ENCODE results near the gene ARMC9.
"Not testable (repeated sequence)": the region's sequence is repeated elsewhere in the genome, so short reads cannot be mapped to it uniquely, and the experiment has no call there.

ARMC9 gene

DNA sequence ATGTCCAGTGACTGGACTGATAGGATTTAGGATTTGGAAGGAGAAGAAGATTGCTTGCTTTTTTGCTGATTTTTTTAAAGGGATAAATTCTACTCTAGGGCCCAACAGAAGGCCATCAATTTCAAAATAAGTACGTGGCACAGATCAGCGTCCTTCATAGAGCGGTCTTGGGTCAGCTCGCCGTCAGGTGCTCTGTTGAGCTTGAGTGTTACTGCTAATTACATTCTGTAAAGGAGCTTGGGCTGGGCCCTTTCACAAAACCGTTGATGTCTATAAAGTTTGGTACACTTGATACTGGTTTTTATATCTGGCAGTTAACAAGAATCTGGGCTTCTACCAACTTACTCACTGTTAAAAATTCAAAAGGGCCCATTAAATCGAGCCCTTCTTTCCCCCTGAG is 45.4 kb downstream of the ARMC9 start:
- no CpG with 5 or more reads among the region's 7 CpGs for WGBS (ENCODE audit: insufficient coverage, insufficient read length)
- H3K27ac ChIP-seq (ENCODE audit: low read length), result no peak overlapping the region

DNA sequence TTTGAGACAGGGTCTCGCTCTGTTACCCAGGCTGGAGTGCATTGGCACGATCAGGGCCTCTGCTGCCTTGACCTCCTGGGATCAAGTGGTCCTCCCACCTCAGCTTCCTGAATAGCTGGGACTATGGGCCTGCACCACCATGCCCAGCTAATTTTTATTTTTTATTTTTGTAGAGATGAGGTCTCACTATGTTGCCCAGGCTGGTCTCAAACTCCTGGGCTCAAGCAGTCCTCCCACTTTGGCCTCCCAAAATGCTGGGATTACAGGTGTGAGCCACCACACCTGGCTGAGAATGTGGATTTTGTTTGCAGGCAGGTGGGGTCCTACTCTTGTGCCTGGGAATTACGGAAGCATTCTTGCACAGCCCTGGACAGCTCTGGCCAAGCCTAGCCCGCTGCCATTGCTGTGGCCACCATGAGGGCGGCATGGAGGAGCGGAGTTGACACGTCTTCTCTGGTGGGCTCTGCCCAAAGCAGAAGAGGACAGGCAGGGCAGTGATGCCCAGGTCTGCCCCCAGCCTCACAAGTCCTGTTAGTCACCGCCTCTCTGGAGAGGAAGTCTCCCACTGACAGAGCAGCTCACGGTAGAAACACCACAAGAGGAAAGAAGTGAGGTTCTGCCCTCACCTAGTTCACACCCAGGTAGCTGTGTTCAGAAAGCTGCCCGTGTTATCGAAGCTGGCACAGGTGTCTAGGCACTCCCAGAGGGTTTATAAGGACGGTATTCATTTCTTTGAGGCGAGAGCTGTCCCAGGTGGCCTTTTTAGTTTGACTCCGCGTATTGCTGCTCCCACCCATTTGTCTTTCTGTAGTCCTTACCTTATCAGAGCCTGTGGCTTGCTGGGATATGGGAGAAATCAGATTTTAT is 46.2 kb downstream of the ARMC9 start:
- H3K36me3 ChIP-seq (ENCODE audit: control insufficient read depth, insufficient read depth, low read length), result 0 out of 2 replicates have a peak, but pooled peaks cover 2% of the 10 kb centered on the region
- H3K4me3 ChIP-seq (ENCODE audit: low read length), result no peak overlapping the region
- H3K27me3 ChIP-seq (ENCODE audit: control insufficient read depth, insufficient read depth, low read length), result no peaks in the 10 kb centered on the region
- H3K27ac ChIP-seq (ENCODE audit: low read length), result no peak overlapping the region
- DNase-seq (ENCODE audit: low read depth, low spot score), result no peak
- no peaks in the 10 kb centered on the region for H3K9me3 ChIP-seq (ENCODE audit: control insufficient read depth, insufficient read depth, low read length)
- WGBS (ENCODE audit: insufficient coverage, insufficient read length), result no CpG with 5 or more reads among the region's 15 CpGs
- 0 out of 2 replicates have a peak, but pooled peaks cover 1% of the 10 kb centered on the region for H3K4me1 ChIP-seq (ENCODE audit: control insufficient read depth, insufficient read depth, low read length)

More for the DNA sequence above, 45.4 kb downstream of the ARMC9 start:
- Histone ChIP-seq H3K9me3 (ENCODE audit: control insufficient read depth, insufficient read depth, low read length) (no peaks in the 10 kb centered on the region), H3K4me1 (ENCODE audit: control insufficient read depth, insufficient read depth, low read length) (0 out of 2 replicates have a peak, but pooled peaks cover 1% of the 10 kb centered on the region), H3K27me3 (ENCODE audit: control insufficient read depth, insufficient read depth, low read length) (no peaks in the 10 kb centered on the region), H3K4me3 (ENCODE audit: low read length) (no peak overlapping the region), H3K36me3 (ENCODE audit: control insufficient read depth, insufficient read depth, low read length) (0 out of 2 replicates have a peak, but pooled peaks cover 2% of the 10 kb centered on the region)
- DNase-seq (ENCODE audit: low read depth, low spot score), result no peak

DNA sequence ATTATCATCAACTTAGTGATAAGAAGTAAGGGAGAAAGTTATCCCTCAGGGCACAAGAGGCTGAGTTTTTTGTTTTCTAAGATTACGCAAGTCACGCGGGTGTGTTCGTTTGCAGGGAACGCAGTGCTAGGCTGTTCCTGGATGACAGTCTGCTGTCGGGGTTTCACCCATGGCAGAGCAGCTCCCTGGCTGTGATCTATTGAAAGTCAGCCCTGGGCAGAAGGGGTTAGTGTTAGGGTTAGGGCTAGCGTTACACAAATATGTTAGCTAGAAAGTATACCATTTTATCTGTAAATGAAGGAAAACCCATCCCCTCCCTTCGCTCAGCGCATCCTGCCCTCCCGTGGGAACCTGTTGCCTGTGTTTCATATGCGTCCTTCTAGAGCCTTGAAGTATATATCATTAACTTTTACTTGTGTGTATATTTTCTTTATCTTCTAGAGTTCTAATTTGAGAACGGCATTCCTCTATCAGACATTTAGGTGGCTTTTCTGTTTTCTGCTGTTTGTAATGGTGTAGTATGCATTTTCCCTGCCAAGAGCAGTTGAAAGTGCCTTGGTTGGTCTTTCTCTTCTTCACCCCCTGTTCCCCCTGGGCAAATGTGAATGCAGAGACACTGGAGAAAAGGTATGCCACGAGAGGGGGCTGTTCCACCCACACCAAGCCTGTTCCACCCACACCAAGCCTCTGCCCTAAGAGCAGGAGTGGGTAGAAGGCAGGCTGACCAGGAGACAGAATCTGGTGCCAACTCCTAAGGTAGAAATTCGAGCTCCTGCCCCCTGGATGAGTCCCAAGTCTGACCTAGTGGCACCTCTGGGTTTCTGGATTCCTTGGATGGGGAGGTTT is 47.0 kb downstream of the ARMC9 start:
- Histone ChIP-seq H3K27me3 (ENCODE audit: control insufficient read depth, insufficient read depth, low read length) (no peaks in the 10 kb centered on the region), H3K9me3 (ENCODE audit: control insufficient read depth, insufficient read depth, low read length) (no peaks in the 10 kb centered on the region), H3K36me3 (ENCODE audit: control insufficient read depth, insufficient read depth, low read length) (no peaks in the 10 kb centered on the region), H3K4me1 (ENCODE audit: control insufficient read depth, insufficient read depth, low read length) (0 out of 2 replicates have a peak, but pooled peaks cover 1% of the 10 kb centered on the region), H3K27ac (ENCODE audit: low read length) (no peak overlapping the region), H3K4me3 (ENCODE audit: low read length) (no peak overlapping the region)
- no CpG with 5 or more reads among the region's 14 CpGs for WGBS (ENCODE audit: insufficient coverage, insufficient read length)
- no peak for DNase-seq (ENCODE audit: low read depth, low spot score)

DNA sequence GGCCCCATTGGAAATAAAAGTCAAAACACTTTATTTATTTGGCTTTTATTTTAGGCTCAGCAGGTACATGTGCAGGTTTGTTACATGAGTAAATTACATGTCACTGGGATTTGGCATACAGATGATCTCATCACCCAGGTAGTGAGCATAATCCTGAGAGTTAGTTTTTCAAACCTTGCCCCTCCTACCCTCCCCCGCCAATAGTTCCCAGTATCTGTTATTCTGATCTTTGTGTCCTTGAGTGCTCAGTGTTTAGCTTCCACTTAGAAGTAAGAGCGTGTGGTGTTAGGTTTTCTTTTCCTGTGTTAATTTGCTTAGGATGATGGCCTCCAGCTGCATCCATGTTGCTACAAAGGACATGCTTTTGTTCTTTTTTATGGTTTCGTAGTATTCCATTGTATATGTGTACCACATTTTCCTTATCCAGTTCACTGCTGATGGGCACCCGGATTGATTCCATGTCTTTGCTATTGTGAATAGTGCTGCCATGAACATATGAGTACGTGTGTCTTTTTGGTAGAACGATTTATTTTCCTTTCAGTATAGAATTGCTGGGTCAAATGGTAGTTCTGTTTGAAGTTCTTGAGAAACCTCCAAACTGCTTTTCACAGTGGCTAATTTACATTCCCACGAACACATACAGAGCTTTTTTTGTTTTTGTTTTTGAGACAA is 47.9 kb downstream of the ARMC9 start:
- H3K36me3 ChIP-seq (ENCODE audit: control insufficient read depth, insufficient read depth, low read length), result no peaks in the 10 kb centered on the region
- no peak overlapping the region for H3K27ac ChIP-seq (ENCODE audit: low read length)
- no peak for DNase-seq (ENCODE audit: low read depth, low spot score)
- no peaks in the 10 kb centered on the region for H3K9me3 ChIP-seq (ENCODE audit: control insufficient read depth, insufficient read depth, low read length)
- H3K27me3 ChIP-seq (ENCODE audit: control insufficient read depth, insufficient read depth, low read length), result no peaks in the 10 kb centered on the region
- H3K4me1 ChIP-seq (ENCODE audit: control insufficient read depth, insufficient read depth, low read length), result 0 out of 2 replicates have a peak, but pooled peaks cover 1% of the 10 kb centered on the region
- no peak overlapping the region for H3K4me3 ChIP-seq (ENCODE audit: low read length)
- no CpG with 5 or more reads among the region's 7 CpGs for WGBS (ENCODE audit: insufficient coverage, insufficient read length)

DNA sequence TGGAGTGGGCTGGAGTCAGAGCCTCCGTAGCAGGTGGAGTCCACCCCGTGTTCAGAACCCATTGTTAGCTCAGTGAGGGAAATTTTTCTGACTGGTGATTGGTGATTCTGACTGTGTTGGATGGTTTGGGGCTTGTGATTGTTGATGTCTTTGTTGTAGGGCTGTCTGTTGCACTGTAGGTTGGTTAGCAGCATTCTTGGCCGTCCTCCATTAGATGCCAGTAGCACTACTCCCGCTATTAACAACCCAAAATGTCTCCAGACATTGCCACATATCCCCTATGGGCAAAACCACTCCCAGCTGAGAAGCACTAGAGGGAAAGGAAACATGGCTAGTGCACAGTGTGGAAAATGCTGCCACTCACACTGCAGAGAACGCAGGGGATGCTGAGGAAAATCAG is 51.7 kb downstream of the ARMC9 start:
- H3K9me3 ChIP-seq (ENCODE audit: control insufficient read depth, insufficient read depth, low read length), result no peaks in the 10 kb centered on the region
- H3K27me3 ChIP-seq (ENCODE audit: control insufficient read depth, insufficient read depth, low read length), result no peaks in the 10 kb centered on the region
- H3K4me1 ChIP-seq (ENCODE audit: control insufficient read depth, insufficient read depth, low read length), result 0 out of 2 replicates have a peak, but pooled peaks cover 1% of the 10 kb centered on the region
- no peak overlapping the region for H3K4me3 ChIP-seq (ENCODE audit: low read length)
- no peaks in the 10 kb centered on the region; the same call in 1 of the 2 replicates for H3K36me3 ChIP-seq (ENCODE audit: control insufficient read depth, insufficient read depth, low read length)
- H3K27ac ChIP-seq (ENCODE audit: low read length), result no peak overlapping the region
- no peak for DNase-seq (ENCODE audit: low read depth, low spot score)
- WGBS (ENCODE audit: insufficient coverage, insufficient read length), result no CpG with 5 or more reads among the region's 5 CpGs

DNA sequence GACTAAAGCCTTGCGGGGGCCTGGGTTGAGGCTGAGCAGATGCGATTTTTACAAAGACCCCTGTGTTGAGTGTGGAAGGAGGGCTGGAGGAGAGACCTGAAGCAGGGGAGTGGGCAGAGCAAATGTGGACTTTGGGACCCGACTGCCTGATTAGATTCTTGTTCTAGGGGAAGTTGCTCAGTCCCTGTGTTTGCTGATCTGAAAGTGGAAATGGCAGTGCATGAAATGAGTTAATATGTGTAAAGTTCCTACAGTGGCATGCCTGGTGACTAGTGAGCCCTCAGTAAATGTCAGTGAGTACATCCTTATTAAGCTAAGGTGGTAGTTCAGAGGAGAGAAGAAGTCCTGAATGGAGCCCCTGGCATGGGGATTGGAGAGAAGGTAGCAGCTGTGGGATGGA is 52.3 kb downstream of the ARMC9 start:
- no peaks in the 10 kb centered on the region for H3K9me3 ChIP-seq (ENCODE audit: control insufficient read depth, insufficient read depth, low read length)
- H3K4me1 ChIP-seq (ENCODE audit: control insufficient read depth, insufficient read depth, low read length), result 0 out of 2 replicates have a peak, but pooled peaks cover 1% of the 10 kb centered on the region
- H3K27ac ChIP-seq (ENCODE audit: low read length), result no peak overlapping the region
- no peak overlapping the region for H3K4me3 ChIP-seq (ENCODE audit: low read length)
- WGBS (ENCODE audit: insufficient coverage, insufficient read length), result no CpG with 5 or more reads among the region's 3 CpGs
- no peak for DNase-seq (ENCODE audit: low read depth, low spot score)
- H3K27me3 ChIP-seq (ENCODE audit: control insufficient read depth, insufficient read depth, low read length), result no peaks in the 10 kb centered on the region
- H3K36me3 ChIP-seq (ENCODE audit: control insufficient read depth, insufficient read depth, low read length), result no peaks in the 10 kb centered on the region; the same call in 1 of the 2 replicates

DNA sequence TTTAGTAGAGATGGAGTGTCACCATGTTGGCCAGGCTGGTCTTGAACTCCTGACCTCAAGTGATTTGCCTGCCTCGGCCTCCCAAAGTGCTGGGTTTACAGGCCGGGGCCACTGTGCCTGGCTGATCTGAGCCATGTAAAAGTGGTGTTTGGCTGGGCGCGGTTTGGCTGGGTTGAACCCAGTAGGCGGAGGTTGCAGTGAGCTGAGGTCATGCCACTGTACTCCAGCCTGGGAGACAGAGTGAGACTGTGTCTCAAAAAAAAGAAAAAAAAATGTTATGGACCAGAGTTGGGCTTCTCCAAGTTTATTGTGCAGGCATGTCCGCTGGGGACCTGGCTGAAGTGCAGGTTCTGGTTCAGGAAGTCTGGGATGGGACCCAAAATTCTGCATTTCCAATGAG is 54.9 kb downstream of the ARMC9 start:
- no CpG with 5 or more reads among the region's 6 CpGs for WGBS (ENCODE audit: insufficient coverage, insufficient read length)
- H3K27ac ChIP-seq (ENCODE audit: low read length); DNase-seq (ENCODE audit: low read depth, low spot score); H3K27me3 ChIP-seq (ENCODE audit: control insufficient read depth, insufficient read depth, low read length); H3K4me3 ChIP-seq (ENCODE audit: low read length); H3K9me3 ChIP-seq (ENCODE audit: control insufficient read depth, insufficient read depth, low read length); H3K4me1 ChIP-seq (ENCODE audit: control insufficient read depth, insufficient read depth, low read length); H3K36me3 ChIP-seq (ENCODE audit: control insufficient read depth, insufficient read depth, low read length): not testable (repeated sequence)

DNA sequence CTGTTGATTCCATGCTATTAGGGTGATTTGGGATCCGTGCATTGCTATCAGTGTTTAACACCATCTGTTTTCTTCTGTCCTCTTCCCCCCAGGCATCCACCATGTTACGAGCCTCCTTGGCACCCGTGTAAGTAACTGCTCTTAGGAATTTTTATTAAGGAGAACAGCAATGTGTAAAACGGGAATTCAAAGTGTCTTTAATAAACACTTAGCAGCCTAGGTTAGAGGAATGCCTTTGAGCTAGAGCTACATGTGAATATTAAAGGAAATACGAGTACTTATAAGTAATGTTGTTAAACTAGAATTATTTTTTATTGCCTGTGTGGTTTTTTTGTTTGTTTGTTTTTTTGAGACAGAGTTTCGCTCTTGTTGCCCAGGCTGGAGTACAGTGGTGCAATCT is 58.1 kb downstream of the ARMC9 start:
- Histone ChIP-seq H3K9me3 (ENCODE audit: control insufficient read depth, insufficient read depth, low read length) (no peaks in the 10 kb centered on the region), H3K4me1 (ENCODE audit: control insufficient read depth, insufficient read depth, low read length) (no peaks in the 10 kb centered on the region), H3K4me3 (ENCODE audit: low read length) (no peak overlapping the region), H3K36me3 (ENCODE audit: control insufficient read depth, insufficient read depth, low read length) (no peaks in the 10 kb centered on the region; the same call in none of the 2 replicates), H3K27ac (ENCODE audit: low read length) (no peak overlapping the region), H3K27me3 (ENCODE audit: control insufficient read depth, insufficient read depth, low read length) (no peaks in the 10 kb centered on the region)
- no peak for DNase-seq (ENCODE audit: low read depth, low spot score)
- no CpG with 5 or more reads among the region's 6 CpGs for WGBS (ENCODE audit: insufficient coverage, insufficient read length)

DNA sequence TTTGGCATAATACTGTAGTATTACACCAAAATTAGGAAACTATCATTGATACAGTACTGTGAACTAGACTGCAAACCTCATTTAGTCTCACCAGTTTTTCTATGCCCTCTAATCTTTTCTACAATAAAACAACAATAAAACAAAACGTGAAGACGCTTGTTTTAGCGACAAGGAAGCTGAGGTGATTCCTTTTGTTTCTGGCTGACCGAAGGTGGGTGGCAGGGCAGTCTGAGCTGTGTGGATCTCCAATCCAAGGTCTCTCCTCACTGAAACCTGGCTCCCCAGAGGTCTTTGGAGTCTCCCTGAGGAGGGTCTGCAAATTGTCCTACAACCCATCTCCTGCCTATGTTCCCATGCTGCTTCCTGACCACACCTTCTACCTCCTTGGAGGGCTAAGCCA is 59.3 kb downstream of the ARMC9 start:
- Histone ChIP-seq H3K4me3 (ENCODE audit: low read length) (no peak overlapping the region), H3K4me1 (ENCODE audit: control insufficient read depth, insufficient read depth, low read length) (no peaks in the 10 kb centered on the region), H3K27me3 (ENCODE audit: control insufficient read depth, insufficient read depth, low read length) (no peaks in the 10 kb centered on the region), H3K27ac (ENCODE audit: low read length) (no peak overlapping the region), H3K36me3 (ENCODE audit: control insufficient read depth, insufficient read depth, low read length) (no peaks in the 10 kb centered on the region; the same call in none of the 2 replicates), H3K9me3 (ENCODE audit: control insufficient read depth, insufficient read depth, low read length) (no peaks in the 10 kb centered on the region)
- DNase-seq (ENCODE audit: low read depth, low spot score), result no peak
- 100% methylated on average over 1 of the region's 4 CpGs for WGBS (ENCODE audit: insufficient coverage, insufficient read length)

DNA sequence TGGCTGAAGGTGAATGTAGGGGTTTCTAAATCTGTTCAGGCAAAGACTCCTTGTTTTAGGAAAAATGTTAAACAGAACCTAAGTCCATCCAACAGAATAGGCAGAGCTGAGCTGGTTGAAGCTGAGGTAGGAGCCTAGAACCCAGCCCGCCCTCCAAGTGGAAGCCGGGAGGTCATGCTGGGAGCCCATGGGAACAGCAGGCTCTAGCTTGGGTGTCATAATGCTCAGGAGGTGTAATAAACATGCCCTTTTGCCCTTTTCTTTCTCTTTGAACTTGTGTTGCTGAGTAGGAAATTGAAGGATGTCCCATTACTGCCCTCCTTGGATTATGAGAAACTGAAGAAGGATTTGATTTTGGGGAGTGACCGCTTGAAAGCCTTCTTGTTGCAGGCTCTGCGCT is 60.3 kb downstream of the ARMC9 start:
- no CpG with 5 or more reads among the region's 4 CpGs for WGBS (ENCODE audit: insufficient coverage, insufficient read length)
- Histone ChIP-seq H3K4me3 (ENCODE audit: low read length) (no peak overlapping the region), H3K36me3 (ENCODE audit: control insufficient read depth, insufficient read depth, low read length) (no peaks in the 10 kb centered on the region; the same call in none of the 2 replicates), H3K27ac (ENCODE audit: low read length) (no peak overlapping the region), H3K4me1 (ENCODE audit: control insufficient read depth, insufficient read depth, low read length) (no peaks in the 10 kb centered on the region), H3K27me3 (ENCODE audit: control insufficient read depth, insufficient read depth, low read length) (no peaks in the 10 kb centered on the region), H3K9me3 (ENCODE audit: control insufficient read depth, insufficient read depth, low read length) (no peaks in the 10 kb centered on the region)
- no peak for DNase-seq (ENCODE audit: low read depth, low spot score)
